Measurements from ENCODE around the gene CAPN9.
"Not testable (repeated sequence)": the region's sequence is repeated elsewhere in the genome, so short reads cannot be mapped to it uniquely, and the experiment has no call there.

Gene CAPN9

DNA sequence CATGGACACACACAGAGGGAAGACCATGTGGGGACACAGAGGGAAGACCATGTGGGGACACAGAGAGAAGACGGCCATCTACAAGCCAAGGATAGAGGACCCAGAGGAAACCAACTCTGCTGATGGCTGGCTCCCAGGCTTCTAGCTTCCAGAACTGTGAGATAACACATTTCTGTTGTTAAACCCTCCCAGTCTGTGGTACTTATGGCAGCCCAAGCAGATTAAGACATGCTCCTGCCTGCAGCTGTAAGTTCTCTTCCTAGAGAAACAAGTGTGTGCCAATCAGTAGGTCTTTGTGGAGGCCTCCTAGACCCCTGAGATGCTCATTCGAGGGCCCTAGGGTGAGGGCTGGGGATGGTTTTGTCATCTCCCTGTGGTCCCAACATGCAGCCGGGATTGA, 35.9 kb upstream of the CAPN9 start:
- no peak for DNase-seq

DNA sequence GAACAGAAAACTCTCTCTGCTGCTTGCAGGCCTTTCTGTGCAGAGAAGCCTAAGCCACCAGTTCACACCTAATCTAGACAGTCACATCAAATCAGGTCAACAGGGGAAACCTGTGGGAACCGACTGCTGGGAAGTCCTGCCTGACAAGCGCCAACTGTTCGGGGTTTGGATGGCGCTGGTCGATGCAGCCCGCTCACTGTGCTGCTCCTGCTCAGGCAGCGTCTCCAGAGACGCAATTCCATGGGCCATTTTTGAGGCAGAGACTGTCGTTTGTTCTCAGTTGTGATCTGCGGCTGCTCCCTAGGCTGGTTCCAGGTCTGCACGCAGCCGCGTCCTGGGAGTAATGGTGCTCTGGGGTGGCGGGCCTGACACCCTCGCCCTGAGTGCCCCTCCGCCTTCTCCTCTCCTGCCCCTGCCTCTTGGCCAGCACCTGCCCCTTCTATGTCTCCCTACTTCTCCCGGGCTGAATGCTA, 34.7 kb upstream of the CAPN9 start:
- DNase-seq = no peak

DNA sequence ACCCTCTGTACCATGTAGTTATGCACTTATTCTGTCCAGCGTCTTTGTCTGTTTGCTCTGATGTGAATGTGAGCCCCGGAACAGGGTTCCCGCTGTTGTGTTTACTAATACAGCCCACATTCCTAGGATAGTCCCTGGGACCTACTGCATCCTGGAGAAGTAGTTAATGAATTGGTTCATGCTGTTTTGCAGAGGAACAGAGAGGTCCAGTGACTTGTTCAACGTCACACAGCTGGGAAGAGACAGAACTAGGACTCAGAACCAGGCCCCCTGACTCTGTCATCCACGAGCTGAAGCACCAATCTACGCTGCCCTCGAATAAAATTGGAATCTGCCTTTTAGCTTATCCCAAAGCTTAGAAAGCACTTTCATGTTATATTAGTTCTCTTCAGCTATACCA, 34.0 kb upstream of the CAPN9 start:
- no peak for DNase-seq

DNA sequence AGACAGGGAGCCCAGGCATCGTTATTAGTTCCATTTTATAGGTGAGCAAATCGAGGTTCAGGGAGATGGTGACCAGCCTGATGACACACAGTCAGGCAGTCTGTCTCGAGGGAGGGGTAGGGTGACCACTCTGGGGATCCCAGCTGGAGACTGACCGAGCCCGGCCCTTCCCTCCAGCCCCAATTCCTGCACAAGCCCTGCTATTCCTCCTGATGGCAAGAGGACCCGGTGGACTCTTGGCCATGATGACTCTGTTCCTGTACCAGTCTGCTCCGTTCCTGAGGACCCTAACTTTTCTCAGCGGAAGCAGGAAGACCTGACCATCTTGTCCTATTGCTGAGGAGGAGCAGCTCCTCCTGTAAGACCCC, 33.7 kb upstream of the CAPN9 start:
- DNase-seq = no peak

DNA sequence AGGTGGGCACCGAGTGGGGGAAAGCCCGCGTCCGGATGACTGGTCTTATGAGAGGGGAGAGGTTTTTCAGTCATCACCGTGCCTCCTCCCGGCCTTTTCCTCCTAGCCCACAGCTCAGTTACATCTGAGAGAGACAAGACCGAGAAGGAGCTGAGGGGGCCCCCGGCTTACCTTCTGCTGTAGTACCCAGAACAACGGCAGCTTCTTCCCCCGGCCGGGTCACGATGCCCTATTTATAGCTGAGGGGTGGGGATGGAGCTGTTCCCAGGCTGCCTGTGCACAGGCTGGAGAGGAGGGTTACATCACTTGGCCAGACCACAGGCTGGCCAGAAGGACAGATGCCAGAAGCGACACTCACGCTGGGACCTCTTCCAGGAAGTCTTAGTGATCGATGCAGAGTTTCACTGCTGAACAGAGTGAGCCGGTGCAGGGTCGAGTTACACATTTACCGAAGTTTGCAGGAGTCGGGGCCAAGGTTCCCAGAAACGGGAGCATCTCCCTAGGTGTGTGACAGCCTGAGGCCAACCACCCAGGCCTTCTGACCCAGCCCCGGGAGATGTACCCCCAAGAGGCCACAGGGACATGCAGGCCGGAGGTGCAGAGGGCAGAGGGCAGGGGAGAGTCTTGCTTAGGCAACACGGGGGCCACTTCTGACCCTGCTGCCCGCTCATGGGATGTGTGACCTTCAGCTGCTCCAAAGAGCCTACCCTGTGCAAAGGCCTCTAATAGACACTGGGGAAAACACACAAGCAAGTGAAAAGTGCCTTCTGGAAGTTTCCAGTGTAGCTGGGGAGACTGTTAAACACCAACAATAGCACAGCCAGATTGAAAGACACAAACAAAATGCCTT, 33.0 kb upstream of the CAPN9 start, which contains the start of gene AGT:
AGT (minus strand) TSS at position 208 of the 850 bp plus-strand sequence. CDS start 3,299 bp downstream, outside the sequence.
- peak; percentile 30 for DNase-seq

DNA sequence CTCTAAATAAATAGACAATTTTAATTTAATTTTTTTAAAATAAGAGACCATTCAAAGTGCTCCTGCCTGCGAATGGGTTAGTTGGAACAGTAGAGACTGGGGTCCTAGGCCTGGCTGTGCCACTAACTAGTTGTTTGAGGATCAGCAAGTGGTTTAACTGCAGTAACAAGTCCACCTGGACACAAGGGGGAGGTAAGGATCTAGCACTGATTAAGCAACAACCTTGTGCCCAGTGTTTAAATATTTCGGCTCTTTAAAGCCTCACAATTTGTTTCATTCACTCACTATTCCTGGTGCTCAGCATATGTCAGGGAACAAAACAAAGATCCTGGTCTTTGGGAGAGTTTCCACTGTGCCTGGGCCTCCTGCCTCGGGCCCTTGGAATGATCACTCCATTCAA, 31.7 kb upstream of the CAPN9 start:
- DNase-seq = no peak

DNA sequence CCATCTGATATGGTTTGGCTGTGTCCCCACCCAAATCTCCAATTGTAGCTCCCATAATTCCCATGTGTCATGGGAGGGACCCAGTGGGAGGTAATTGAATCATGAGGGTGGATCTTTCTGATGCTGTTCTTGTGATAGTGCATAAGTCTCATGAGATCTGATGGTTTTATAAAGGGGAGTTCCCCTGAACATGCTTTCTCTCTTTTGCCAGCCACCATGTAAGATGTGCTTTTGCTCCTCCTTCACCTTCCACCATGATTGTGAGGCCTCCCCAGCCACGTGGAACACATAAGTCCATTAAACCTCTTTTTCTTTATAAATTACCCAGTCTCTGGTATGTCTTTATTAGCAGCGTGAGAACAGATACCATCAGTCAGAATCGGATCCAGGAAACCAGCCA, 30.7 kb upstream of the CAPN9 start:
- not testable (repeated sequence) for DNase-seq

DNA sequence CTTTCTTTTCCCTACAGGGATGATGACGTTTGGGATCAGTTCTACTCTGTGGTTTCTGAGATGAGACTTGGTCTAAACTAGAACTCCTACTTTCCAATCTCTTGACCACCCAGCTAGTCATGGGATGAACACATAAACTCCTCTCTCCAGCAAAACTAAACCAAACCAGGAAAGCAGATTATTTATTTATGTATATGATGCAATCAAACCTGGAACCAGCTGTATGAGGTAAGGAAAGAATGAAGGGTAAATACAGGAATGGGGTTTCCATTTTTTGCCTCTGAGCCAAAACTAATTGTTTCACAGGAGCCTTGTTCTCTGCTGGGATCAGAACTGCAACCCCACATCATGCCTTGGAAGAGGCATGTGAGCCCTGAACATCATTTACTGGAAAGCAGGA, 29.9 kb upstream of the CAPN9 start:
- no peak for DNase-seq

DNA sequence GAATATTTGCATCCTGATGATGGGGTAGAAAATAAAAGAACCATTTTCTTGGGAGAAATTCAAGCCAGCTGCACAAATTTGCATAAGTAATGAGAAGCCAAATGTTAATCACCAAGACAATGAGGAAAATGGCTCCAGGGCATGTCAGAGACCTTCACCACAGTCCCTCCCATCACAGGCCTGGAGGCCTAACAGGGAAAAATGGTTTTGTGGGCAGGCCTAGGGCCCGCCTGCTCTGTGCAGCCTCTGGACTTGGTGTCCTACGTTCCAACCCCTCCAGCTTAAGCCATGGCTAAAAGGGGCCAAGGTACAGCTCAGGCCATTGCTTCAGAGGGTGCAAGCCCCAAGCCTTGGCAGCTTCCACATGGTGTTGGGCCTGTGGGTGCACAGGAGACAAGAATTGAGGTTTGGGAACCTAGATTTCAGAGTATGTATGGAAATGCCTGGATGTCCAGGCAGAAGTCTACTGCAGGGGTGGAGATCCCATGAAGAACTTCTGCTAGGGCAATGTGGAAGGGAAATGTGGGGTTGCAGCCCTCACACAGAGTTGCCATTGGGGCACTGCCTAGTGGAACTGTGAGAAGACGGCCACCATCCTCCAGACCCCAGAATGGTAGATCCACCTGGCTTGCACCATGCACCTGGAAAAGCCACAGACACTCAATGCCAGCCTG, 25.2 kb upstream of the CAPN9 start:
- DNase-seq = not testable (repeated sequence)

DNA sequence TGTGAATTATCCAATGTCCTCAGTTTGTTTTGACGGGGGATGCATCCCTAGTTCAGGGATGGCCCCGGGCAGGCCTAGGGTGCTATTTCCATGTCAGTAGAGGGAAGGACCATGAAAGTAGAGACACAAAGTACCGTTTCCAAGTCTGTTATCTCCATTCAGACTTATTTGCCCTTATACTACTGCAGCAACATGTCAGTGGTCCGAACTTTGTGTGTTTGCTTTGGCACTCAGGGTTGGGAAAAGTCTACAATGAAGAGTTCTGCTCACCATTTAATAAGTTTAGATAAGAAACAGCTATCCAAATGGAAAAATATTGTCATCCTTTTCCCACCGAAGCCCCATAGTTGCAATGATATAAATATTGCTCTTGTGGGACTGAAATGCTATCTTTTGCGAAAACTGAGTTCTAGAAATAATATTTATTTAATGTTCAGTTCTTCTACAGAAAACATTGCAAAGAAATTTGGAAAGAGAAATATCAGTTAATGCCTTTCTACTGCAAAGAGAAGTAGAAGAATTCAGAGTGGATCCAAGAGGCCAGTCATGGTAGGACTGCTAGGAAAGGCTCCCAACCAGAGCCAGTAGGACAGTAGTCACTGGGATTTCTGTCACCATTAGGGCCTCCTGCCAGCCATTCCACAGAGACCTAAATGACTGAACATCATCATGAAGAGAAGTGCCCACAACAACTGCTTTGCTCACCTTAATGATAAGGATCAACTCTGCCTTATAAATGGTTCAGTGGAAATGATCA, 21.8 kb upstream of the CAPN9 start:
- no peak for DNase-seq

DNA sequence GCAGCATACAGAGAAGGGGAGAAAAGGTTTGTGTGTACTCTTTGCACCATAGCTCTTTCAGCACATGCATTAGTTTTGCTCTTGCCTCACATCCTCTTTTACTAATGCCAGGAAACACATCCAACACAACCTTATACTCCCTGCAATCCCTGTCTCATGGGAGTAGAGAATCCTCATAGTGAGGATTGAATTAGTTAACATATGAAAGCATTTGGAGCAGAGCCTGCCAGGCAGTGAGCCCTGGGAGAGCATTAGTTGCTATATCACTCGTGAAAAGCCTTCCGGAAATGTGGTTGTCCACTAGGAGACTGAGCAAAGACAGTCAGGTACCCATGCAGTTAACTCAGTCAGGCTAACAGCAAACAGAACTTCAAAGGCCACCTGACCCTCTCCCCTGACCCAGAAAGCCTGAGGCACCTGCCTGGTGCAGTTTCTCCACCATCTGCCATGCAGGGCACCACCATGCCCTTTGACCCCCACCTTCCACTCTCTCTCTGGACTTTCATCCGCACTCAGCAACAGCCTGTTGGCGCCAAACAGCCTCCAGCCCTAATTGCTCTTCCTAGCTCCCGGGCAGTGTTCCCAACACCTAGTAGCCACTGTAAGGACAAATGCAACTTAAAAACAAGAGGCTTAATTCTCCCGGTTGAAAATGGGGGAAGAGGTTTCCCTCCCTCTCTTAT, 18.3 kb upstream of the CAPN9 start:
- peak; percentile 83 for DNase-seq

DNA sequence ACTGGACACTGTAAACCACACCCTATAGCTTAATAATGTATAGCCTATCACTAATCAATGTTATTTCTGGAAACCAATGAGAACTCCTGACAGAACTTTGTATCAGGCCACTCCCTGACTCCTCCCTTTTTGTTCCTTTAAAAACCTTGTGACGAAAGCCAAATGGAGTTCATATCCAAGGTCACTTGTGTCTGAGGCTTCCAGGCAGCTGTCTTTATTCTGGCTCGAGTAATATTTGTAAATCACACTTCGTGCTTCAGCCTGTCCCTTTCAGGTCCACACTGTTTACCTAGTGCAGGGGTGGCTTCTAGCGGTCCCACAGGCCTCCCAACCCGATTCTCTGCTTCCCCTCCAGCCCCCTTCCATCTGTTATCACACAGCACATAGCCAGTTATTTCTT, 16.2 kb upstream of the CAPN9 start:
- peak; percentile 84 for DNase-seq

DNA sequence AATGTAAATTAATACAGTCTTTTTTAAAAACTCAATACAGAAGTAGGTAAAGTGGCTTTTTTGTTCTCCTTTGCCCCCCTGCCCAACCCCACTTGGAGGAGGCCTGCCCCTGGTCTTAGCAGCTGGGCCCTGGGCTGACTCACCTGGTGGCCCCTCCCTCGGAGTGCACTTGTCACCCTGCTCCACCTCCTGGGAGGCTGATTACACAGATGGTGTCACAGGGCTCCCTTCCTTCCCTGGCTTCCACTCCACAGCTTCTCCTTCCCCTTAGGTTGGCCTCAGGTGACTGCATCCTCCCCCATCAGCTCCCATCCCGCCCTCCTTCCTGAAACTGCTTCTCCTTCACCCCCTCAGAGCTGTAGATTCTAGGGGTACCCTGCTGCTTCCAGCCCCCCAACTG, 11.7 kb upstream of the CAPN9 start:
- no peak for DNase-seq

DNA sequence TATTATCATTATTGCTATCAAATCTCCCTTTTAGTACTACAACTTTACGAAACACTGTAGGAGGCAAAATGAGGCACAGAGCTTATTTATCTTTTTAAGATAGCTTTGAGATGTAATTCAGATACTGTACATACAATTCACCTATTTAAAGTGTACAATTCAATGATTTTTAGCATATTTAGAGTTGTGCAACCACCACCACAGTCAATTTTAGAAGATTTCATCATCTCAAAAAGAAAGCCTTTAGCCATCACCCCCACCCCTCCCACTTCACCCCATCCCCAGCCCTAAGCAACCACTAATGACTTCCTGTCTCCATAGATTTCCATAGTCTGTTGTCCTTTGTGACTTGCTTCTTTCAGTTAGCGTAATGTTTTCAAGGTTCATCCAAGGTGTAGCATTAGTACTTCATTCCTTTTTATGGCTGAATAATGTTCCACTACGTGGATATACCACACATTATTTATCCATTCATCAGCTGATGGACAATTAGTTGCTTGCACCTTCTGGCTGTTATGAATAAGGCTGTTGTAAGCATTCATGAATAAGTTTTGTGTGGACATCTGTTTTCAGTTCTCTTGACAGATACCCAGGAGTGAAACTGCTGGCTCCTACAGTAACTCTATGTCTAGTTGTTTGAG, 9.4 kb upstream of the CAPN9 start:
- DNase-seq = no peak

DNA sequence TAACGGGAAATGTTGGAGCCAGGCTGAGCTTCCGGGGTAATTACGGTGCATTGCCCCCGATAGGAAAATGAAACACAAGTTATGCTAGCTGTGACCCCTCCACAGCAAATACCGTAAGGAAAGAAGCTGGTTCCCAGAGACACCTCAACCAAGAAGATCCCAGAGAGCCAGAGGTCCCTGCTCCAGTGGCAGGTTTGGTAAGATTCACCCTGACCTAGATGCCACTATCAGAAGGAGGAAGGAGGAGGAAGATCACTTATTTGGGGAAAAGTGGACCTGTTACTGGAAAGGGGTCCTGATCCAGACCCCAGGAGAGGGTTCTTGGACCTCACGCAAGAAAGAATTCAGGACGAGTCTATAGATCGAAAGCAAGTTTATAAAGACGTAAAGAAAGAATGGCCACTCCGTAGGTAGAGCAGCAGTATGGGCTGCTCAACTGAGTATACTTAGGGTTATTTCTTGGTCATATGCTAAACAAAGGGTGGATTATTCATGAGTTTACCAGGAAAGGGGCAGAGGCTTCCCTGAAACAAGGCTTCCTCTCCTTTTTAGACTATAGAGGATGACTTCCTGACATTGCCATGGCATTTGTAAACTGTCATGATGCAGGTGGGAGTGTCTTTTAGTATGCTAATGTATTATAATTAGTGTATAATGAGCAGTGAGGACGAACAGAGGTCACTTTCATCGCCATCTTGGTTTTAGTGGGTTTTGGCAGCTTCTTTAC, 7.5 kb upstream of the CAPN9 start:
- no peak for DNase-seq

DNA sequence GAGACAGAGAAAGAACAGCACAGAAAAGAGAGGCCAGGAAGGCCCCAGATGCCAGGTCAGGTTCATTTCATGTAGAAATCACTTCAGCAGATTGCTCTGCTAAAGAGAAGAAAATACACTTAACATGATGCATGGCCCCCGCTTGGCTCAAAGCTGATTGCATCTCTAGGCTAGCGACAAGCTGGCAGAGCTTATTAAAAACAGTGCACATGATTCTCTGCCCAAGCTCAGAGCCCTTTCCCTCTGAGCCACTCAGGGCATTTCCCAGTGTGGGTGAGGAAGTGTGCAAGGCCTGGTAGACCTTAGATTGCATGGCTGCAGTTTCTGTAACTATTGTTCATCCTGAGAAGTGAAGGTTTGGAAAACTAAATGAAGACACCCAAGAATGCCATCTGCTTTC, 3.3 kb upstream of the CAPN9 start:
- peak; percentile 12 for DNase-seq

DNA sequence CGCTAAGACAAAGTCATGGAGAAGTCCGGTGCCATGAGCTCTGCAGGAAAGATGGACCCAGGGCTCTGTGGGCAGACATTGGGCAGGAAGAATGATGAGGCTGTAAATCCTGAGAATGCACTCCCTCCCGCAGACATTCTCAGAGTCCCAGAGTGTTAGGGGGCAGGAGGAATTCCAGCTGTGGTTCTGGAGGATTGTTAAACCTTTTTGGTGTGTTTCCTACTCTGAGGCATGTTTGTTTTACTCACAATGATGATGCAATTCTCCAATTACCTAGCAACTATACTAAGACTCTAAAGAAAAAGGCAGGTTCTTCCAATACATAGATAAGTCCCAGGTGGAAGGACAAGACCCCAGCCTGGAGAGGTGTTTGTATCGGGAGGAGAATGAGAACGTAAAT, 2.8 kb upstream of the CAPN9 start:
- no peak for DNase-seq

DNA sequence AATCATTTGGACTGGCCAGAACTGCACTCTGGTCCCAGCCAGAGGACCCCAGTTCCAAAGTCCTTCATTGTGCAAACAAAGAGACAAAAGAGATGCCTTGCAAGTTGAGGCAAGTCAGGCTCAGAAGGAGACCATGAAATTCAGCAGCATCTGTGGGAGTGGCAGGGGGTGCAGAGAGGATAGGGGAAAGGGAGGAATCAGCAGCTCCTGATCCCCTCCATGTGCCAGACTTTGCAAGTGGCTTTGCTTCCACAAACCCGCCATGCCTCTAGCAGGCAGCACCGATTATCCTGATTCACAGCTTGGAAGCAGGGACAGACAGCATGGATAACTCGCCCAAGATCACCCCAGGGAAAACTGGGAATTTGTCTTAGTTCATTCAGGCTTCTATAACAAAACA, 2.1 kb upstream of the CAPN9 start:
- DNase-seq = no peak

DNA sequence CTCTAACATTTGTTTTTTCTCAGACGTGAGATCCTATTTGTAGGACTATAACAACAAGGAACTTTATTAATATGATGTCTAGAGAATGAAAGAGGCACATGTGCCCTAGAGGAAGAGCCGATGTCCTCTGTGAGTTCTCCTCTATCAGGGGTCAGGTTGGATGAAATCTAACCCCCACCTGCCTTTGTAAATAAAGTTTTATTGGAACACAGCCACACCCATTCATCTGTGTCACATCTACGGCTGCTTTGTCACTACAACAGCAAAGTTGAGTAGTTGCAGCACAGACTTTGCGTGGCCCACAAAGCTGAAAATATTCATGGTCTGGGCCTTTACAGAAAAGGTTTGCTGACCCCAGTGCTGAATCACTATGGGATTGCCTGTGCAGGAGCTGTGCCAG, 571 bp upstream of the CAPN9 start:
- no peak for DNase-seq

DNA sequence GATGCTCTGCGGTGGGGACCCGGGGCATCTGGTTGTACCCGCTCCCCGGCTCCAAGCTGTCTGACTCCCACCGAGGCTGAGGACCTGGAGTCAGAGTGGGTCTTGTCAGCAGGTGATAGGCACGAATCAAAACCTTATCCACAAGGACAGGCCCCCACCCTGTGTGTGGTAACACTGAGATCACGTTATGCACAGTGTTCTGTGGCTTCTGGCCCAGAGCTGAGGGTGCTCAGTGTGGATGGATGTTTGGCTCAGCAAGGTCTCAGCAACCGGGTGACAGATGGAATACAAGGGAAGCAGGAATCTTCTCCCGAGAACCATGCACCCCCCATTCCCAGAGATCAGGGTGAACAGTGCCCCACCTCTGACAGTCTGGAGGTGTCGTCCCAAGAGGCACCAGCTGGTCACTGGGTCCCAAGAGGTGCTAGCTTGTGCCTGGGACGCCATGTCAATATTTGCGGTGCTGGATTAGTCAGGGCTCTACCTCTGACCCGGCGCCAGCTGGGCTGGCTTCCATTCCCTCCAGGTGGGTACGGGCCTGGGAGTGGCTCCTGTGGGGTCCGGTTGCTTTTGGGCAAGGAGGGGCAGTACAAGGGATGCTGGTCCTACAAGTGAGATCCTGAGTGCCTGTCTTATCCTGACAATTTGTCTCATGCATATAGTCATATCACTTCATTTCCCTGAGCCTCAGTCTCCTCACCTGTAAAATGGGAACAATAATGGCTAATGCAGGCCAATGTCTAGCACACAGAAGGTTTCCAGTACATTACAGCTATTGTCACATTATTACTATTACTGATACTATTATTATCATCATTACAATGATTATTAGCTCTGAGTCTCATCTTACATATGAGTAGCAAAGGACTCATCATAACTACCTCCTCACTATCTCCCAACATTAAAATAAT, 957 bp downstream of the CAPN9 start:
- DNase-seq = peak; percentile 53

DNA sequence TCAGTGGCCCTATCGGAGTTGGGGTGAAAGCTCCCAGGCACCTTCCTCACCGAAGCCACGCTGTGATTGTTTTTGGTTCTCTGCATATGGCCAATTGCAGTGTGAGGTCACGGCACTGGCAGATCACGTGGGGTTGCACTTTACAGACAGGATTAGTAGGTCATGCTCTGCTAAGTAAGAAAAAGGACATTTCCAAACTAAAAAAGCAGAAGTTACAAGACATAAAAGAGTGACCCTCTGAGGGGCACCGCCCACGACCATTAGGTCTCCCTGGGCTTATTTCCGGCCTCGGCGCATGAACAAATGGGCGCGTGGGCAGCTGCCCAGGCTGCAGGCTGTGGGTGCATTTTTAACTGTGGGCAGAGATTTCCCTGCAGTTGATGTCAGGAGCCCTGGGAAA, 2.0 kb downstream of the CAPN9 start:
- no peak for DNase-seq

Measured in NCI-H1092 (cell line).